ELF-1 (cell line): Measurements from ENCODE around the gene MS4A10.
"Not testable (repeated sequence)": the region's sequence is repeated elsewhere in the genome, so short reads cannot be mapped to it uniquely, and the experiment has no call there.

Experiments
- DNase-seq: peaks from one replicate; pipeline ENCODE4 v3.0.0-alpha.2; 2016; ENCODE audit warnings: low read depth, low spot score

The MS4A10 gene

DNA sequence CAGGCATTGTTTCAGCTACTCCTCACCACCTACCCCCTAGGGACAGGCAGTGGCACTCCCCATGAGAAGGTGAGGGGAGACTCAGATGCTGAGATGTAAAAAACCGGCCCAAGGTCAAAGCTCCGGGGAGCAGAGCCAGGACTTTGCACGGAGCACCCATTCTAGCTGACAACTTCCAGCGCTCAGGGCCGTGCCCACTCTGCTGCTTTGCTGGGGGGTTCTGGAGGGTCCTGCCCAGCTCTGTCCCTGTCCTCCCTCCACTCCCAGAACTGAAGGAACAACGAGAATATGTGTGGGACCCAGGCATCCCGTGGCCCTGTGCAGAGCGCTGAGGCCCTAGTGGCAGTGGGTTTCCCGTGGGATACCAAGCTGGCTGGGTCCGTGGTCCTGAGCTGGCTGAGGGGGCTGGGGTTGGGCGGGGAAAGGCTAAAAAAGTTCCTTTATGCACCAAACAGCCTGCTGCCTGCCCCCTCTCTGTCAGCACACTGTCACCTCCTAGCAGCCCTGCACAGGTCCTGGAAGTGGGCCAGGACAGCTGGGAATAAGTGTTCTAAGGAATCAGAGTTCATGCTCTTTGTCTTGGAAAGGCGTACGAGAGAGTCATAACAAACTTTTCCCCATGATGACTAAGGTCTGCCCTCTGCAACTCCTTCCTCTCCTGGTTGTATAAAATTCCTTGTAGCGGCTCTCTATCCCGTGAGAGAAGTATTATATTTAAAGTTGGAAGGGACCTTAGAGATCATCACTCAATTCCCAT, 1.9 kb downstream of the MS4A10 start:
- no peak for DNase-seq

DNA sequence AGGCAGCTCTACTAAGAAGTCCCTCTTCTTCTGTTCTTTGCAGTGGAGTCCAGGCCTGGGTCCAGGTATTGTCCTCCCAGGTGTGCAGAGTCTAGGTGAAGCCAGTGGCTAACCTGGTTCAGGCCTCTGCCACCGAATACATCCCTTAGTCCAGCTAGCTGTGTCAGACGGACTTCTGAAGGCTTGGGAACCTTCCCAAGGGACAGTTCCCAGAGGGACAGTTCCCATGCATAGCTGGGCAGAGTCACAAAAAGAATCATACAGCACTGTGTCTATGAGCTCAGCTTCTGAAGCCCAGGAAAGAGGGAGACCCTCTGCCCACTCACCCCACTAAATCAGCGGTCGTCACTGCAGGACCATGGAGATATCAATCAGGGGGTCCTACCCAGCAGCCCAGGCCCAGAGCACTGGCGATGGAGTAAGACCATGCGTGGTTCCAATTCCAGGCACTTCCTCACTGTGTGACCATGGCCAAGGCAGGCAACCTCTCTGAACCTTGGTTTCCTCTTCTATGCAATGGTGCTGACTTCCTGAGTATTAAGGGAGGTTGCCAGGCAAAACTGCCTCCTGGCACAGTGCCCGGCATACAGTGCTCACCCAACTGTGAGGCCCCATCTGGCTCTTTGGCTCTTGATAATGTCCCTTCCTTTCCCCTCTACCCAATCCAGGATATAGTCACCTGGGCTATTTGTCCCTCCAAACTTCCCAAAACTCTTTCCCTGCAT, 3.4 kb downstream of the MS4A10 start:
- no peak for DNase-seq

DNA sequence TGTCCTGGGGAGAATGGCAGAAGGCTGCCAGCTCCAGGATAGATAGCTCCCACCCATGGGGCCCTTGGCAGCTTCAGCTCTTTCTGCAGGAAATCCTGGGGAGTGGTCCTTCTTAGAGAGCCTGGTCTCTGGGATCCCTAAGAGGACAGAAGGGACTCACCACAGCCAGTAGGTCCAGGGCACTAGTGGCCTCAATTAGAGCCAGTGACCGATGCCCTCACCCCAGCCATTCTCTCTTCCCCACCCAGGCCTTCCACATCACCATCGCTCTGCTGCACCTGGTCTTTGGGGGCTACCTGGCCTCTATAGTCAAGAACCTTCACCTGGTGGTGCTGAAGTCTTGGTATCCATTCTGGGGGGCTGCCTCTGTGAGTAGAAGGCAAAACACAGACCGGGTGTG, 5.6 kb downstream of the MS4A10 start:
- DNase-seq = no peak

DNA sequence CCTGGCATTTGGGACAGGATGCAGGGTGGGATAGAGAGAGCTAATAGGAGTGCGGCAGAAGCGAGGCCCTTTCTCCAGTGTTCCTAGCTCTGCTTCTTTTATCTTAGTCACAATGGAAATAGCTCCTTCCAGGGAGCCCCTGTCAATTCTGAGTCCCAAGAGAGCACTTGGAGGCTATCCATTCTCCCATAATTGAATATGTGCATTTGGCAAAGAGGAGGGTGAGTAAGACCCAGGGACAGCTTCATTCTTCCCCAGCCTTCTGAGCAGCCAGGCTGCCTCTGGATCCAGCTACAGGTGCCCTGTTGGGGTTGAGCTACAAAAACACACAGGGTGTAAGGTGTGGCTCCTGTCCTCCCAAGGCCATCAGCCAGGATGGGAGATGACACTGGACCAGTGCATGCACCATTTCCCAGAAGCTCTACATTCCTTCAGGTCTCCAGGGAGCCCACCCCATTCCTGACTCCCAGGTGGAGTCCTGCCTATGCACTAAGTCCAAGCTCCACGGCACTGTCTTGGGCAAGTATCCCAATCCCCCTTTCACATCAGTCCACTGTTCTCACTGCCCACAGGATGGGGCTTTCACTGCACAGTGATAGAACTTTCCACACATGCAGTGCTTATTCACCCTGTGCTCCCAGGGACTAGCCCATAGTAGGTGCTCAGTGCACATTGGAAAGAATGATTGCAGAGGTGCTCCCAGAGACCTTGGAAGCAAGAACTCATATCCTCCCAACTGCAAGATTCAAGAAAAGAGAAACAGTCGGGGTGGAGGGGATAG, 6.2 kb downstream of the MS4A10 start:
- no peak for DNase-seq

DNA sequence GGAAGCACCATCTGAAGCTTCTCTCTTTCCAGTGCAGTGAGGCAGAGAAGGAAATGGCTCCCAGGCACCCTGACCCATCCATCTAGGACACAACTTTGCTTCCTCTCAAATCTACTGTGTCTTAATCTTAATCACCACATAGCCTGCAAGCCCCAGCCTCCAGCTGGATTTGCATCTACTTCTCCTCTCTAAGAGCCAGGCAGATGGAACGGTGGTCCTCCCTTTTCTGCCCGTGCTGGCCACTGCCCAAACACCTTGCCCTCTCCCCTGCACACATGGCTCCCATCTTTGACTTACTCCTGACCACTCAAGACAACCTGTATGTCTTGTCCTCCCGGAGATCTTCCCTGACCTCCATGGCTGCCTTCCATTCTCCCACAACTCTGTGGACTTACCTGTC, 7.4 kb downstream of the MS4A10 start:
- DNase-seq = no peak

DNA sequence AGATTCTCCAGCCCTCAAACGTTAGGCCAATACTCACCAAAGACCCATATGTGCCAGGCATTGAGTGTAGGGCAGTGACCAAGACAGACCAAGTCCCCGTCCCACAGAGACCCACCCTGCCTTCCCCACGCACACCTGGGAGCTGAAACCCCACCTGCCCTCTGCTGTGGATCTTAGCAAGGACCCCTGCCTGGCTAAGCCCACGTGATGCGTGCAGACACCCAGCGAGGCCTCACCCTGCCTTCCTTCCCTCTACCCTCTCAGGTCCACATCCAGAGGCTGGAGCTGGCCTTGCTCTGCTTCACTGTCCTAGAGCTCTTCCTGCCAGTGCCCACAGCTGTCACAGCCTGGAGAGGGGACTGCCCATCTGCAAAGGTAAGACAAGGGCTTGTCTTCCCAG, 10.2 kb downstream of the MS4A10 start:
- DNase-seq = no peak

DNA sequence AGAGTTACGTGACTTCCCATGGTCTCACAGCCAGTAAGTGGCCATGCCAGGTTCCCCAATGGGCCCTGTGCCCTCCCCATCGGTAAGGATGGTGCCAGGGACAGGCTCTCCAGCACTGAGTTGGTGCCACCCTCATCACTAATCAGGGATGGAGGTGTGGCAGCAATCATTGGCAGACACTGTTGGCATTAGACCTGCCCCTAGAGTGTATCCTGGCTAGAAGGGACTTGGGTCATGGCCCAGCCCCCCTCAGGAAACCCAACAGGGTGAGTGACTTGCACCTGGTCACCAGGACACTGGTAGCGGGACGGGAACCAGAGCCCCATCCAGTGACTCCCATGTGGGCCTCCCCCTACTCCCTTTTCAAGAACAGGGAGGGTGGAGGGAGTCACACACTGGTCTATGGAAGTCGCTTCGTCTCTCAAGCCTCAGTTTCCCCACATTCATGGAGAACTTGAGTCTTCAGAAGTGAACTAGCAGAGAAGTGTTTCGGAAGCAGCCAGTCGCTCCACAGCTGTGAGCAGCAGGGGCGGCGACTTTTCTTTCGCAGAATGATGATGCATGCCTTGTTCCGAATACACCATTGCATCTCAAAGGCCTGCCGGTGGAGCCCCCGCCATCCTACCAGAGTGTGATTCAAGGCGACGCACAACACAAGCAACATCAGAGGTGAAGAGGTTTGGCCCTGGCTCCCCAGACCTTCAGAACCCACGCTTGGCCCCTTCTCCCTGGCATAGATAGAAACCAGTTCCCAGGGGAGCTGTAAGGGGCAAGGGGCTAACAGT, 12.9 kb downstream of the MS4A10 start:
- DNase-seq = no peak

DNA sequence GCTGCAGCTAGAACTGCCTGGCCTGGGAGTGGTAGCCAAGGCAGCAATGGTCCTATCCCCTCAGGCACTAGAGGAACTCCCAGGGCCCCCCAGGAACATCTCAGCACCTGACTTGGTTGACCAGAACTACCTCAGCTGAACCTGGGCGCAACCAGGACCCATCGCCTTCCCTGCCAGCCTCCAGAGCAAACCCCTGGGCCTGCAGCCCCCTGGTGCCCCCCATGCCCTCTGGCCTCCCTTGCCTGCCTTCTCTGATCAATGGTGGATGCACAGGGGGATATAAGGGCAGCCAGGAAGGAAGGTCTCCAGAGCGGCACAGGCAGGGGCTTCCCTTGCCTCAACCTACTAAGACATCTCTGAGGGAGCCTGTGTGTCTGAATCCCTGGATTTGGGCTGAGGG, 13.5 kb downstream of the MS4A10 start:
- DNase-seq = no peak

DNA sequence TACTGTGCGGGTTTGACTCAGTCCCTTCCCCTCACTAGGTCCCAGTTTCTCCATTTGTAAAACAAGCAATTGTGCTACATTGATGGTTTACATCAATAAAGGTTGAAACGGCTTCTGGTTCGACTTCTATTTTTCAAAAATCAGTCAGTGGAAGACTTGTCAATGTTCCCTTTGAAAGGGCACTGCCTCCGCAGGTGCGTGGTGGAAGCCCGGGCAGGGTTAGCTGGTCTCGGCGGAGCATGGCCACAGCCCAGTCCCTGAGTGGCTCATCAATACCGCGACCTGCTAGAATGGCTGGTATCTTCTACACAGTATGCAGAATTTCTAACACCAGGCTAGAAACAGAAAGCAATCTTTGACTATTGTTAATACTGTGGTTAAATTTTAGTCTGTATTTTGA, 16.1 kb downstream of the MS4A10 start:
- no peak for DNase-seq

DNA sequence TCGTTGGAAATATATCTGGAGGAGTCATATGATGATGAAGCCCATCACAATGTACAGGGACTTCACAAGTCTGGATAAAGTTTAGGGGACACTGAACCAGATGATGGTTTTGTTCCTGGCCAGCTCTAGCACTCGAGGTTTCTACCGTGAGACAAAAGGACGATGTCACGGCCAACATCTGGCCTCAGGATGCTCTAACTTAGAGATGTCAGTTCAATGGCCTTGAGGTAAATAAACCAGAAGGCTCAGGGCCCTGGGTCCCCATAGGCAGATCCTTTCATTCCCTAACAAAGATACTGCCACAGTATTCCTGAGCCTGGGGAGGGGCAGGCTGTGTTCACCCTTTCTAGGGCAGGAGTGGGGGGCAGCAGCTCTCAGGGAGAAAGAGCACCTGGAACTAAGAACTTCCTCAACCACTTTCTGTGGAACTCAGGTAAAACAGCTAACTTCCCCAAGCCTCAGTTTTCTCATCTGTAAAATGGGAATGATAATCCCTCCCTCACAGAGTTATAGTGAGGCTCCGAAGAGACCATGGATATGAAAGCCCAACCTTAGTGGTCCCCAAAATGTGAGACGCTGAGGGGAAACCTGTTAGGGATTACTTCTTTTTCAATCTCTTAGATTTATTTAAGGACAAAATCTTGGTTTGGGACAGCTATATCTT, 18.3 kb downstream of the MS4A10 start:
- DNase-seq = no peak

DNA sequence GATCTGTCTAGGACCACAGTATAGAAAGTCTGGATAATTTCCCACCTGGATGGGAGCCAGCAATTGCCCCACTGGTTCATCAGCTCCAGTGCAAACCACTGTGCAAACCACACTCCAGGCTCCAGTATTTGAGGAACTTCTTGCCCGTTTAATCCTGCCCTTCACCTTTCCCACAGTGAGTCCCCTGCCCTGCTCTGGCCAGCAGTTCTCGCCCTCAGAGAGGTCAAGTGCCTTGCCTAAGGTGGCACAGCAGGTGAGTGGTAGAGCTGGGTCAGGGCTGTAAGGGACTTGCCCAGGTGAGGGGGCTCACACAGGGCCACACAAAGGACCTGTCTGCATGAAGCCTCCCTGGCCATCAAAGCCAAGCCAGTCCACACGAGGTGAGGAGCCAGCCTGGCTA, 24.1 kb downstream of the MS4A10 start:
- DNase-seq = no peak

DNA sequence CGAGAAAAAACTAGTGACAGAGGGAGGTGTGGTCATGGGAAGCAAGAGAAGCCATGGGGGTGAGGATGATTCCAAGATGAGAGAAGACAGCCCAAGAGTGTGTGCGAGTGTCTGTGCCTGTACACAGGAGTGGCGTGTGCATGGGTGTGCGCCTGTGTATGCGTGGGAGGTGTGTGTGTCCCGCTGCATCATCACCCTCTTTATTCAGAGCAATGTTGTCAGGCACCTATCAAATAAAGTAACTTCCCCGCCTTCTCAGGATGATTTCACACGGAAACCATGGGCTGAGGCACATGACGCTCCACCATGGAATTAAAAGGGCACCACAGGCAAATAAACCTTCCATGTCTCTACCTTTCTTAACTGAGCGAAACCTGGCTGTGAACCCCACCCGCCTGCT, 24.6 kb downstream of the MS4A10 start:
- no peak for DNase-seq

DNA sequence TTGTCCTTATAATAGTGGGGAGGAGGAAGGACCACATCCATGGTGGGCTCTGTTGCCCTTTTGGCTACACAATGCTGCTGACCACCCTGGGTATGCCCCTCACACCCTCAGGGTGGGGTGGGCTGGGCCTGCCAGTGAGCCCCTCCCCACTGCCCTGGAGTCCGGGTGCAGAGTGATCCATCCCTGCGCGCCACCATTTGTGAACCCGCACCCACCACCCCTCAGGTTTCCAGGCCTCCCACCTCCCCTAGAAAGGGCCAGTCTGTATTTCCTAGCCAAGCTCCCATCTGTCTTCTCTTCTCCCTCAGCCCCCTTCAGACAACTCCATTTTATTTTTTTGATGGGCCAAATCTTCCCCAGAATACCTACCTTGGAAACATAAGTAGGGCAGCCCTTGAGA, 25.0 kb downstream of the MS4A10 start:
- DNase-seq = no peak

DNA sequence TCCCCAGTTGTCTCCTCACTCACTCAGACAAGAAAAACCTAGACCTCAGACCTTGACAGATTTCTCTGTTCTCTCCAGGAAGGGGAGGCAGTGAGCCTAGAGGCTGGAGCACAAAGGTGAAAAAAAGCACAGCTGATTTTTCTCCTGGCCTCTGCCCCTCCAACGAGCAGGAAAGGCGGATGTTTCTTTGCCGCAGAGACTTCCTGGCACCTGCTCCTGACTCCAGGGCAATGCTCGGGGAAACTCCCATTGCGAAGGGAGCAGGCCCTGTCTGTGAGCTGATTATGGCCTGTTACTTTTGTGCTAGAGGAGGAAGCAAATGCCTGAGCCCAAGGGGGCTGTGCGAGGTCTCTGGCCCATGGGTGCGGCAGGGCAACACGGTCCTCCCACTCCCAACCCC, 25.4 kb downstream of the MS4A10 start:
- DNase-seq = no peak

DNA sequence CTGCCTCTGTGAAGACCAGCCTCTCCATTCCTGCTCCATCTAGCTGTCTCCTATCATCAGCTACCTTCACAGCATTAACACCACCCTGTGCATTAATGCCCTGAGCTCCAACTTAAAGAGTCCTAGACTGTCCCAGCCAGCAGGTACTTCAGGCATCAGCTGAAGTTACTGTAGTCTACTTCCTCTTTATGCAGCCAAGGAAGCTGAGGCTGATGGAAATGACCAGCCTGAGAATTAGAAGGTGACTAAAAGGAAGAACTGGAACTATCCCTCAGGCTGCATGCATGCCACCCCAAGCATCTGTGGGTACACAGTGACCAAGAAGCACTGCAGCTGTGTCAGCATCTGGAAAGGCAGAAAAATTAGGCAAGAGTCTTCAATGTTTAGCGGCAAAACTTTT, 28.2 kb downstream of the MS4A10 start:
- DNase-seq = no peak

DNA sequence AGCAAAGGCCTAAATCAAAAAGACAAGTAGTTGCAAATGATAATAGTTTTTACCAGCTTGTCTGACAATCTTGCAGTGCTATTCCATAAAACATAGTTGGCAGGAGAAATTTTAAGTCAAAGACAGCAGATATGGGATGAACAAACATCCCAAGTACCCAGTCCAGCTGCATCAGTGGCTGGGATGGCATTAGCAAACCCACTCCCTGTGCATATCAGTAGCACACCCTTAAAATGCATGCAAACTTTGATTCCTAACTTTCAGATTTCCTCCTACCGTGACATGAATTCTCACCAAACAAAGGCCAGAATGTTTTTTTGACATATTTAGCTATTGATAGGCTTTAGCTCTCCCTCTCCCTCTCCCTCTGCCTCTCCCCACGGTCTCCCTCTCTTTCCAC, 29.0 kb downstream of the MS4A10 start:
- DNase-seq = no peak

DNA sequence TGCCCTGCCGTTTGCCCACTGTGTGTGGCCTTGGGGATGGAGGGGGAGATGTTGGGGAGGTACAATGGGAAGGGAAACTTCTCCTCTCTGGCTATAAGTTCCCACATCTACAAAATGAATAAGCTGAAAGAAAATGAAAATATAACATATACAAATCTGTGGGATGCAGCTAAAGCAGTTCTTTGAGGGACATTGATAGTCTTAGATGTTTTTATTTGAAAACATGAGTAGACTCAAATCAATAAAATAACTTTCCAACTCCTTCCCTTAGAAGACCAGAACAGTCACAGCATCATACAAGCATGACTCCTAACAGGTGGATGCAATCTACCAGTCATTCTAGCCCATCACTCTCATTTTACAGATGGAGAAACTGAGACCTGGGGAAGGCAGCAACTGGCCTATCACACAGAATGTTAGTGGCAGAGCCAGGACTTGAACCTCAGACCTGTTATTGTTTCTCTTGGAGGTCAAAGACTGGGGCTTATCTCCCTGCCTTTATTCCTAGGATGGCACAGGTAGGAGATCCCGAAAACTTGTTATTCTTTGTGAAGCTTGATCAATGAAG, 31.5 kb downstream of the MS4A10 start:
- DNase-seq = no peak

DNA sequence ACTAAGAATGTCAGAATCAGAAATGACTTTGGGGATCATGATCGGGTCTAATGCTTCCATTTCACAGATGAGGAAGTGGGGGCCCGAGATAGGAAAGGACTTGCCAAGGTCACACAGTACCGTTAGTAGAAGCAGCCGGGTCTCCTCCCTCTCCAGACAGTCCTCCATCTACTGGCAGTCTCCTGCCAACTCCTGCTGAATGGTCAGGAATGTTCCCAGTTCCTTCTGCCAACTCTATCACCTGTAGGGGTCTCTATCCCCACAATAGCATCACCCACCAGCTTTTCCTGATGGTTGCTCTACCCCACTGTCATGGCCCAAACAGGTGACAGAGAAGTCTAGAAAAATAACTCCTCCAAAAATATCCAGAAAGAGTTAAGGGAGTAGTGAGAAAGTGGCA, 32.9 kb downstream of the MS4A10 start:
- DNase-seq = no peak

DNA sequence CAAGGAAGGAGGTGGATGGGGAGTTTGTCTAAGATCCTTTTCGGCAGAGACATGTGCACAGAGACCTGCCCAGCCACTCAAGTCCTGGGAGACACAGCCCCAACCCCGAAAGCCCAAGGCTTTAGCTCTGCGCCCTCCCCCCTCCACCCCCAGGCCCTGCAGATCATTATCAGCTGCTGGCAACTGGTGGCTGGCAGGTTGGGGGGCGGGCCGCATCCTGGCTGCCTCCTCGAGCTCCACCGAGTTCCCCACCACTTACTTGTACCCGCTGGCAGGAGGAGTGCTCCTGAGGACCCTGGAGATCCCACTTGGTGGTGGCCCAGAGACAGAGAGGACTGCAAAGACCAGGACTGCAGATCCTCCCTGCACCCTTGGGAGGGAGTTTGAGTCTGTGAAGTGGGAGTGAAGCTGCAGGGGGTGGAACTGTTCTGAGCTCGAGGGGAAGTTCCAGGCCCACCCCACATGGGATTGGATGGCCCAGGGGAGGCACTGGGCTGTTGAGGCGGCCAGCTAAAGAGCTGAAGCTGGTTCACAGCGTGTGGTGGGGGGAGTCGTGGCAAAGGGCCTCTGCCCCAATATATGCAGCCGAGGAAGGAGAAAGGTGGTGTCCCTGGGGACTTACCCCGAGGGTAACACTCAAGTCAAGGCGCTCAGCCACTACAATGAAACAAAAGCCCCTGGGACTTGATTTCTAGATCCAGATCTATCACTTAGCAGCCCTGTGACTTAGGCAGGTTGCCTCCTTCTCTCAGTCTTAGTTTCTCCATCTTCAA, 36.9 kb downstream of the MS4A10 start:
- DNase-seq = no peak

DNA sequence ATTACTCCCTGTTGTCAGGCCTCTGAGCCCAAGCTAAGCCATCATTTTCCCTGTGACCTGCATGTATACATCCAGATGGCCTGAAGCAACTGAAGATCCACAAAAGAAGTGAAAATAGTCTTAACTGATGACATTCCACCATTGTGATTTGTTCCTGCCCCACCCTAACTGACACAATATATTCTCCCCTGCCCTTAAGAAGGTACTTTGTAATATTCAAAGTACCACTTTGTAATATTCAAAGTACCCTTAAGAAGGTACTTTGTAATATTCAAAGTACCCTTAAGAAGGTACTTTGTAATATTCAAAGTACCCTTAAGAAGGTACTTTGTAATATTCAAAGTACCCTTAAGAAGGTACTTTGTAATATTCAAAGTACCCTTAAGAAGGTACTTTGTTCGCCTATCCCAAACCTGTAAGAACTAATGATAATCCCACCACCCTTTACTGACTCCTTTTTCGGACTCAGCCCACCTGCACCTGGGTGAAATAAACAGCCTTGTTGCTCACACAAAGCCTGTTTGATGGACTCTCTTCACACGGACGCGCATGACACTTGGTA, 38.7 kb downstream of the MS4A10 start:
- not testable (repeated sequence) for DNase-seq
